Keratinocyte (primary cell): Measurements from ENCODE around the gene MGAT4A. TPM values are rescaled to one million over a fixed set of nuclear protein-coding genes. Genes with fewer than 3 reads are reported as not detected.

Experiments
- DNase-seq: peaks from one replicate; pipeline ENCODE4 v3.0.0-alpha.2; 2011; ENCODE audit warnings: low read depth, missing footprints, low spot score
- FAIRE-seq: peaks from 2 replicates; lab custom pipeline; 2011; peaks lifted over from hg19 to GRCh38; lab: Jason Lieb, UNC
- H2AFZ ChIP-seq: 2 replicates; pipeline ENCODE4 v1.6.0; 2012; ENCODE audit warnings: low read length, control low read depth, inconsistent platforms; ENCODE audit not compliant: control insufficient read depth
- H3K27ac ChIP-seq: 2 replicates; pipeline ENCODE4 v1.5.1; 2011; ENCODE audit warnings: low read length; ENCODE audit not compliant: control insufficient read depth, insufficient read depth
- H3K27me3 ChIP-seq: 3 replicates; pipeline ENCODE4 v1.6.0; 2011; ENCODE audit warnings: low read length; ENCODE audit not compliant: control insufficient read depth, insufficient read depth; ENCODE audit errors: extremely low read depth
- H3K36me3 ChIP-seq, 2 experiments: 2 replicates in 1 of 2; 3 replicates in 1 of 2; pipeline ENCODE4 v1.5.1; 2011; ENCODE audit warnings: low read length in 2 of 2, mild to moderate bottlenecking in 1 of 2; ENCODE audit not compliant: control insufficient read depth in 2 of 2, insufficient read depth in 2 of 2; ENCODE audit errors: extremely low read depth in 1 of 2
- H3K4me1 ChIP-seq: 3 replicates; pipeline ENCODE4 v1.5.1; 2011; ENCODE audit warnings: low read length; ENCODE audit not compliant: control insufficient read depth, insufficient read depth; ENCODE audit errors: extremely low read depth
- H3K4me2 ChIP-seq: 3 replicates; pipeline ENCODE4 v1.6.0; 2011; ENCODE audit warnings: low read depth, low read length; ENCODE audit not compliant: control insufficient read depth, insufficient read depth; ENCODE audit errors: extremely low read depth
- H3K4me3 ChIP-seq, 3 experiments: fragments of 200-600 bp in 1 of 3; sonication (generic) in 1 of 3; 2 replicates in 2 of 3; 3 replicates in 1 of 3; pipeline ENCODE4 v1.5.1; 2011 to 2016; ENCODE audit warnings: low read length in 3 of 3, mild to moderate bottlenecking in 3 of 3, control low read depth in 2 of 3, inconsistent platforms in 1 of 3, low read depth in 1 of 3, mixed read lengths in 1 of 3, mixed run types in 1 of 3, moderate library complexity in 1 of 3; ENCODE audit not compliant: control insufficient read depth in 2 of 3, insufficient read depth in 2 of 3; ENCODE audit errors: extremely low read depth in 1 of 3
- H3K79me2 ChIP-seq: 2 replicates; pipeline ENCODE4 v1.6.0; 2012; ENCODE audit warnings: low read length; ENCODE audit not compliant: control insufficient read depth, insufficient read depth
- H3K9ac ChIP-seq: 3 replicates; pipeline ENCODE4 v1.6.0; 2011; ENCODE audit warnings: low read length; ENCODE audit not compliant: control insufficient read depth, insufficient read depth; ENCODE audit errors: extremely low read depth
- H3K9me1 ChIP-seq: 3 replicates; pipeline ENCODE4 v1.6.0; 2011; ENCODE audit warnings: low read length; ENCODE audit not compliant: control insufficient read depth, insufficient read depth; ENCODE audit errors: extremely low read depth
- H3K9me3 ChIP-seq: 2 replicates; pipeline ENCODE4 v1.5.1; 2012; ENCODE audit warnings: low read depth, low read length; ENCODE audit not compliant: control insufficient read depth
- H4K20me1 ChIP-seq: 3 replicates; pipeline ENCODE4 v1.6.0; 2011; ENCODE audit warnings: low read length; ENCODE audit not compliant: control insufficient read depth, insufficient read depth; ENCODE audit errors: extremely low read depth
- EZH2 ChIP-seq: IDR thresholded peaks from one replicate; pipeline ENCODE4 v1.6.1; 2012; ENCODE audit warnings: inconsistent platforms, mild to moderate bottlenecking, low read length, moderate library complexity
- dilution Hi-C: fragments of 300-500 bp; cut with MboI; formaldehyde crosslinking; loops from one replicate; pipeline ENCODE4 v1.7.0; 2020; ENCODE audit warnings: low sequenced_read_pairs; ENCODE audit not compliant: extremely low pct_ligation_motif_present
- polyA plus RNA-seq, 5 experiments: library from polyadenylated mRNA; depleted of rRNA in 3 of 5; stranded (reverse) in 3 of 5; stranded (forward) in 1 of 5; unstranded in 1 of 5; fragments of >200 nt; gene quantifications; 1 replicate in 1 of 5; 2 replicates in 3 of 5; 3 replicates in 1 of 5; pipeline versions ENCODE4 v1.2.1 to v1.2.3, GENCODE V29; 2011 to 2012; ENCODE audit warnings: missing spikeins in 2 of 5, low read depth in 1 of 5, low replicate concordance in 1 of 5
- TF ChIP-seq, protein P1 (sequence below), 3 experiments: IDR thresholded peaks in 1 of 3; conservative IDR thresholded peaks in 1 of 3; optimal IDR thresholded peaks in 1 of 3; 2 replicates in 2 of 3; 3 replicates in 1 of 3; pipeline versions ENCODE3 to v1.5.1; 2011; ENCODE audit warnings: low read length in 3 of 3, mild to moderate bottlenecking in 3 of 3, moderate library complexity in 2 of 3, control low read depth in 1 of 3, inconsistent platforms in 1 of 3; ENCODE audit not compliant: insufficient read depth in 2 of 3; ENCODE audit errors: extremely low read depth in 1 of 3

MGAT4A gene
- polyA plus RNA-seq, 1 donor (not counting 4 experiments of a cell fraction or from before 2014, with no cell fraction given) = 0.81 TPM

- Histone ChIP-seq H4K20me1 (no peaks in the 10 kb centered on the region), H3K36me3 (peaks cover 22 to 25% of the 10 kb centered on the region in 2 experiments), H3K4me3 (no peak overlapping the region), H3K4me1 (no peaks in the 10 kb centered on the region), H3K79me2 (no peaks in the 10 kb centered on the region), H3K4me2 (no peak overlapping the region), H3K9me3 (no peaks in the 10 kb centered on the region), H3K9ac (no peak overlapping the region), H2AFZ (no peak overlapping the region), H3K27me3 (no peaks in the 10 kb centered on the region), H3K9me1 (no peaks in the 10 kb centered on the region), H3K27ac (no peak overlapping the region)
- DNase-seq (no peak), FAIRE-seq (no peak)
- dilution Hi-C loops = no loop called here
- TF ChIP-seq EZH2 = no peak
- TF ChIP-seq, protein P1, sequence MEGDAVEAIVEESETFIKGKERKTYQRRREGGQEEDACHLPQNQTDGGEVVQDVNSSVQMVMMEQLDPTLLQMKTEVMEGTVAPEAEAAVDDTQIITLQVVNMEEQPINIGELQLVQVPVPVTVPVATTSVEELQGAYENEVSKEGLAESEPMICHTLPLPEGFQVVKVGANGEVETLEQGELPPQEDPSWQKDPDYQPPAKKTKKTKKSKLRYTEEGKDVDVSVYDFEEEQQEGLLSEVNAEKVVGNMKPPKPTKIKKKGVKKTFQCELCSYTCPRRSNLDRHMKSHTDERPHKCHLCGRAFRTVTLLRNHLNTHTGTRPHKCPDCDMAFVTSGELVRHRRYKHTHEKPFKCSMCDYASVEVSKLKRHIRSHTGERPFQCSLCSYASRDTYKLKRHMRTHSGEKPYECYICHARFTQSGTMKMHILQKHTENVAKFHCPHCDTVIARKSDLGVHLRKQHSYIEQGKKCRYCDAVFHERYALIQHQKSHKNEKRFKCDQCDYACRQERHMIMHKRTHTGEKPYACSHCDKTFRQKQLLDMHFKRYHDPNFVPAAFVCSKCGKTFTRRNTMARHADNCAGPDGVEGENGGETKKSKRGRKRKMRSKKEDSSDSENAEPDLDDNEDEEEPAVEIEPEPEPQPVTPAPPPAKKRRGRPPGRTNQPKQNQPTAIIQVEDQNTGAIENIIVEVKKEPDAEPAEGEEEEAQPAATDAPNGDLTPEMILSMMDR (optimal IDR thresholded peaks at IDR 0.05 in 1 of 3, IDR thresholded peaks at IDR 0.05 in 1 of 3, conservative IDR thresholded peaks at IDR 0.05 in 1 of 3; ENCODE audit: extremely low read depth in 1 of 3, insufficient read depth in 2 of 3, low read length in 3 of 3) = no peak
These were observed 113.8 kb downstream of the MGAT4A start for GRCh38 chr2:98617149-98617548.

GRCh38 chr2:98615481-98615880 is 115.5 kb downstream of the MGAT4A start:
- dilution Hi-C loops = no loop called here

More at GRCh38 chr2:98615481-98615880, 115.5 kb downstream of the MGAT4A start:
- H3K4me2 ChIP-seq = no peak overlapping the region
- DNase-seq = no peak
- no peaks in the 10 kb centered on the region for H4K20me1 ChIP-seq
- no peak overlapping the region for H3K27ac ChIP-seq
- H3K9me3 ChIP-seq = no peaks in the 10 kb centered on the region
- H3K4me3 ChIP-seq = no peak overlapping the region
- peaks cover 8% of the 10 kb centered on the region for H3K79me2 ChIP-seq
- no peak overlapping the region for H3K9ac ChIP-seq
- H3K36me3 ChIP-seq = peaks cover 26 to 28% of the 10 kb centered on the region in 2 experiments
- no peak overlapping the region for H2AFZ ChIP-seq
- peaks cover 2% of the 10 kb centered on the region for H3K4me1 ChIP-seq
- no peaks in the 10 kb centered on the region for H3K9me1 ChIP-seq
- no peaks in the 10 kb centered on the region for H3K27me3 ChIP-seq
- no peak for FAIRE-seq
- no peak for TF ChIP-seq EZH2
- TF ChIP-seq, protein P1 (optimal IDR thresholded peaks at IDR 0.05 in 1 of 3, IDR thresholded peaks at IDR 0.05 in 1 of 3, conservative IDR thresholded peaks at IDR 0.05 in 1 of 3; ENCODE audit: extremely low read depth in 1 of 3, insufficient read depth in 2 of 3, low read length in 3 of 3) = peak in 2 of 3 experiments; percentile 17 to 22
